ENCODE measurements around the gene CBLN1. TPM values are rescaled to one million over a fixed set of nuclear protein-coding genes. Genes with fewer than 3 reads are reported as not detected.

Gene CBLN1
- total RNA-seq, 1 experiment from 2014 or later: 5.6 TPM

DNA sequence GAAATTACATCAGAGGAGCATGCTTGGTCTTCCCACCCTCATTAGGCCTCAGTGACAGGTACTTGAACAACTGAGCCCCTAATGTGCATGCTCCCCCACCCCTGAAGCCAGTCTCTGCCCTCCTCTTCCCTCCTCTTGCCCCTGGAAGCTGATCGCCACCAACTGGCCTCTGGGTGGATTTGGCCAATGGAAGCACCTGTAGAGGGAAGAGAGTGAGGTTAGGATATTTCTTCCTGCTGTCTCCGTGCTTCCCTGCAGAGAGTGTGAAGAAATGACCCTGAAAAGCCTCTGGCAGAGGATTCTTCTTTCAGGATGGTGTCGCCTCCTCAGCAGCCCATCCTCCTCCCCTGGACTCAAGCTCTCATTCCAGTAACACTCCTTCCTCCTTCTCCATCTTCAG lies 5.9 kb upstream of the CBLN1 start:
- H3K27me3 Mint-ChIP-seq (ENCODE audit: low read depth): peaks cover 43% of the 10 kb centered on the region
- Histone ChIP-seq H2BK20ac (ENCODE audit: low read depth, low read length, poor library complexity, severe bottlenecking) (no peak overlapping the region), H4K8ac (replicated peaks; ENCODE audit: insufficient read length, low read depth, low read length) (no peak overlapping the region), H2BK12ac (ENCODE audit: insufficient read length, low read depth, low read length) (no peak overlapping the region), H4K5ac (ENCODE audit: insufficient read length, low read depth, low read length) (no peak overlapping the region), H4K20me1 (ENCODE audit: control insufficient read depth, insufficient read depth, insufficient read length) (no peaks in the 10 kb centered on the region), H2BK5ac (ENCODE audit: insufficient read length, low read length) (no peak overlapping the region), H2AFZ (ENCODE audit: low read length) (no peak overlapping the region), H3K27me3 (ENCODE audit: insufficient read depth, low read length) (peaks cover 21% of the 10 kb centered on the region), H4K91ac (ENCODE audit: insufficient read length, low read depth, low read length) (no peak overlapping the region), H3K79me1 (ENCODE audit: insufficient read depth, low read depth, low read length, poor library complexity, severe bottlenecking) (no peaks in the 10 kb centered on the region), H3K18ac (ENCODE audit: insufficient read length, low read depth, low read length) (no peak overlapping the region), H2BK15ac (ENCODE audit: low read depth, low read length) (no peak overlapping the region), H3K79me2 (ENCODE audit: insufficient read depth, low read length) (no peaks in the 10 kb centered on the region), H2AK5ac (ENCODE audit: insufficient read length, low read length) (no peak overlapping the region), H3K56ac (ENCODE audit: insufficient read length, low read depth, low read length) (no peak overlapping the region), H3K14ac (ENCODE audit: insufficient read depth, low read length) (no peak overlapping the region), H3K23me2 (ENCODE audit: insufficient read length, low read depth, low read length, poor library complexity, severe bottlenecking) (peaks cover 8% of the 10 kb centered on the region), H3K4me1 (ENCODE audit: insufficient read depth, low read length) (no peaks in the 10 kb centered on the region), H3K27ac (ENCODE audit: insufficient read length, low read depth, low read length) (no peak overlapping the region), H2BK120ac (ENCODE audit: low read depth, low read length, poor library complexity, severe bottlenecking) (no peak overlapping the region), H3K4ac (ENCODE audit: low read depth, low read length) (no peak overlapping the region), H3K9me3 (ENCODE audit: control insufficient read depth, low read depth, low read length) (no peaks in the 10 kb centered on the region), H3K4me2 (ENCODE audit: insufficient read depth, insufficient read length, low read length) (no peak overlapping the region), H3K23ac (ENCODE audit: insufficient read length, low read depth, low read length) (no peak overlapping the region), H3T11ph (ENCODE audit: low read length) (no peak overlapping the region), H3K9ac (ENCODE audit: extremely low read depth, insufficient read length, low read length) (no peak overlapping the region)
- H3K4me3 Mint-ChIP-seq: no peak overlapping the region
- H3K9me3 Mint-ChIP-seq: no peaks in the 10 kb centered on the region
- TF ChIP-seq, protein P1, sequence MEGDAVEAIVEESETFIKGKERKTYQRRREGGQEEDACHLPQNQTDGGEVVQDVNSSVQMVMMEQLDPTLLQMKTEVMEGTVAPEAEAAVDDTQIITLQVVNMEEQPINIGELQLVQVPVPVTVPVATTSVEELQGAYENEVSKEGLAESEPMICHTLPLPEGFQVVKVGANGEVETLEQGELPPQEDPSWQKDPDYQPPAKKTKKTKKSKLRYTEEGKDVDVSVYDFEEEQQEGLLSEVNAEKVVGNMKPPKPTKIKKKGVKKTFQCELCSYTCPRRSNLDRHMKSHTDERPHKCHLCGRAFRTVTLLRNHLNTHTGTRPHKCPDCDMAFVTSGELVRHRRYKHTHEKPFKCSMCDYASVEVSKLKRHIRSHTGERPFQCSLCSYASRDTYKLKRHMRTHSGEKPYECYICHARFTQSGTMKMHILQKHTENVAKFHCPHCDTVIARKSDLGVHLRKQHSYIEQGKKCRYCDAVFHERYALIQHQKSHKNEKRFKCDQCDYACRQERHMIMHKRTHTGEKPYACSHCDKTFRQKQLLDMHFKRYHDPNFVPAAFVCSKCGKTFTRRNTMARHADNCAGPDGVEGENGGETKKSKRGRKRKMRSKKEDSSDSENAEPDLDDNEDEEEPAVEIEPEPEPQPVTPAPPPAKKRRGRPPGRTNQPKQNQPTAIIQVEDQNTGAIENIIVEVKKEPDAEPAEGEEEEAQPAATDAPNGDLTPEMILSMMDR (conservative IDR thresholded peaks at IDR 0.05): peak; percentile 38; the same call in 2 of the 3 replicates
- no peaks in the 10 kb centered on the region for H3K36me3 Mint-ChIP-seq (ENCODE audit: insufficient read depth in 1 of 3, low read depth in 3 of 3)
- peak; percentile 59 for DNase-seq
- no CpG with 5 or more reads among the region's 3 CpGs for WGBS (ENCODE audit: extremely low coverage, insufficient read length, low lambda C conversion rate)
- peaks cover 15 to 19% of the 10 kb centered on the region in 2 experiments for H3K4me1 Mint-ChIP-seq
- H3K27ac Mint-ChIP-seq: no peak overlapping the region

All from H9 (cell line).